Right lobe of liver (tissue), 6 donors: ENCODE results near the gene NR5A2. TPM values are rescaled to one million over a fixed set of nuclear protein-coding genes. Genes with fewer than 3 reads are reported as not detected.
A peak's percentile ranks its signal among the peaks of the same experiment; 100 is the strongest.

Source experiments
- ATAC-seq, 4 donors: fragments of 200-7000 bp; cut with Tn5 transposase; one replicate each; pipeline ENCODE4 v1.9.1; 2020; ENCODE audit warnings: mild to moderate bottlenecking in 4 of 4, moderate library complexity in 4 of 4
- DNase-seq, 3 donors: peaks; one replicate each; pipeline ENCODE4 v3.0.0-alpha.2; 2020
- H3K27ac ChIP-seq, 3 donors: fragments of 200-600 bp; one replicate each; pipeline ENCODE4 v1.8.0; 2022
- H3K27me3 ChIP-seq, 2 donors: fragments of 200-600 bp; one replicate each; pipeline ENCODE4 v1.8.0; 2022
- H3K36me3 ChIP-seq, 4 donors: fragments of 200-600 bp; sonication (generic) in 1 of 4; one replicate each; pipeline versions ENCODE4 v1.5.1 to v1.8.0; 2017 to 2022; ENCODE audit warnings: control low read depth in 1 of 4
- H3K4me1 ChIP-seq, 4 donors: fragments of 200-600 bp; sonication (generic) in 1 of 4; one replicate each; pipeline versions ENCODE4 v1.5.1 to v1.8.0; 2017 to 2022; ENCODE audit warnings: control low read depth in 1 of 4
- H3K4me3 ChIP-seq, 3 donors: fragments of 200-600 bp; one replicate each; pipeline ENCODE4 v1.8.0; 2022
- H3K9me3 ChIP-seq, 4 donors: fragments of 200-600 bp; sonication (generic) in 1 of 4; one replicate each; pipeline versions ENCODE4 v1.5.1 to v1.8.0; 2017 to 2022; ENCODE audit warnings: control low read depth in 1 of 4
- POLR2A ChIP-seq: fragments of 450-650 bp; IDR thresholded peaks from one replicate; pipeline ENCODE4 v1.6.1; 2017; ENCODE audit warnings: antibody characterized with exemption, mild to moderate bottlenecking
- WGBS: methylation state at CpG from one replicate; pipeline ENCODE4 v1.1.6; 2018; ENCODE audit warnings: low coverage, low lambda C conversion rate; ENCODE audit not compliant: insufficient coverage; ENCODE audit errors: missing lambda C conversion rate; 5-methylcytosine and 5-hydroxymethylcytosine counted together
- intact Hi-C, 2 donors: fragments of 100-400 bp; cut with DNase I; formaldehyde crosslinking; loops; one replicate each; pipeline versions ENCODE4 v1.11.2 to v1.14.1; 2022
- total RNA-seq, 6 experiments: library from RNA; depleted of rRNA in 2 of 6; stranded (reverse); fragments of >200 nt in 2 of 6; fragmentation: NEBNext Ultra II Directional in 3 of 6; extraction: Animal tissue kit (Norgen Biotek cat#: 25700) in 3 of 6; gene quantifications; one replicate each; pipeline versions ENCODE4 v1.1.0 to v1.2.4, GENCODE V29; 2016 to 2023
- TF ChIP-seq, protein P1 (sequence below), 4 donors: fragments of 200-600 bp in 3 of 4; fragments of 450-650 bp in 1 of 4; IDR thresholded peaks; one replicate each; pipeline versions ENCODE4 v1.5.1 to v1.8.0; 2016 to 2022; ENCODE audit warnings: antibody characterized with exemption in 4 of 4, mild to moderate bottlenecking in 2 of 4
- donor health status: DM: no; HTN: yes; CAD: no.
- donor health status: DM: no; HTN: no; CAD: no.
- donor health status: DM: no; HTN: no; CAD: no.
- donor health status: DM: no; HTN: yes; CAD: no.
- donor health status: DM: no; HTN: yes; CAD: no.

NR5A2 gene
- total RNA-seq, 6 experiments from 2014 or later, result 20.4 to 35.0 (median 28.5) TPM

DNA sequence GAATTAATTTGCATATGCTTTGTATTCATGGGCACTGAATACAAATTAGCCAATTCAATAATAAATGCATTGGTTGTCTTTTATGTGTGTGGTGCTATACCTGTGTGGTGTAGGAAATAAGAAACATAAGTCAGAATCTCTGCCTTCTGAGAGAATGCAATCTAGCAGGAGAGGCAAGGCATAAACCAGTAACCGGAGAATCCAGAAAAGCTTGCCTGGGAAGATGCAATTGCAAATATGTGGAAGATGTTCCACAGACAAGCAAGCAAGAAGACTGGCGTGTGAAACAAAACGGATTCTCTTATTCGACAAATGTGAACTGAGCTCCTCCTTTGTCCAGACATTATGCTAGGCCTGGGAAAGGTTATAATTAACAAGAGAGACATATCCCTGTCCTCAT, 134.3 kb downstream of the NR5A2 start:
- intact Hi-C loops, result no loop called here

DNA sequence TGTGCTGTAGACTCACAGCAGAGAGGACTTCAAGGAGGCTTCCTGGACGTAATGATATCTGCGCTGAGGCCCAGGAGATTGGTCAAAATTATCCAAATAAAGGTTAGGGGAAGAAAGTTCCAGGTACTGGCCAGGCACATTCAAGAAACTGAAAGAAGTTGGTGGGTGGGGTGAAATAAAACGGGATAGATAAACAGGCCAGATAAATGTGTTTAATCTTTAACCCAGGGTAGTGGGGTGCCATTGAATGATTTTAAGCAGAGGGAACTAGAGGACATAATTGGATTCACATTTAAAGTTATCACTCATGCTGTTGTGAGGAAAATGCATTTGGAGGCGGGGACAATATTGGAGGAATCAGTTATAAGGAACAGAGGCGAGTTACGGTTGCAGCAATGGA, 134.7 kb downstream of the NR5A2 start:
- ATAC-seq (peak in 3 of 4 donors; percentile 35 to 69 (median 38)), DNase-seq (no peak)
- no peak overlapping the region for H3K4me3 ChIP-seq
- H3K36me3 ChIP-seq, result no peaks in the 10 kb centered on the region
- TF ChIP-seq POLR2A, result no peak
- TF ChIP-seq, protein P1, sequence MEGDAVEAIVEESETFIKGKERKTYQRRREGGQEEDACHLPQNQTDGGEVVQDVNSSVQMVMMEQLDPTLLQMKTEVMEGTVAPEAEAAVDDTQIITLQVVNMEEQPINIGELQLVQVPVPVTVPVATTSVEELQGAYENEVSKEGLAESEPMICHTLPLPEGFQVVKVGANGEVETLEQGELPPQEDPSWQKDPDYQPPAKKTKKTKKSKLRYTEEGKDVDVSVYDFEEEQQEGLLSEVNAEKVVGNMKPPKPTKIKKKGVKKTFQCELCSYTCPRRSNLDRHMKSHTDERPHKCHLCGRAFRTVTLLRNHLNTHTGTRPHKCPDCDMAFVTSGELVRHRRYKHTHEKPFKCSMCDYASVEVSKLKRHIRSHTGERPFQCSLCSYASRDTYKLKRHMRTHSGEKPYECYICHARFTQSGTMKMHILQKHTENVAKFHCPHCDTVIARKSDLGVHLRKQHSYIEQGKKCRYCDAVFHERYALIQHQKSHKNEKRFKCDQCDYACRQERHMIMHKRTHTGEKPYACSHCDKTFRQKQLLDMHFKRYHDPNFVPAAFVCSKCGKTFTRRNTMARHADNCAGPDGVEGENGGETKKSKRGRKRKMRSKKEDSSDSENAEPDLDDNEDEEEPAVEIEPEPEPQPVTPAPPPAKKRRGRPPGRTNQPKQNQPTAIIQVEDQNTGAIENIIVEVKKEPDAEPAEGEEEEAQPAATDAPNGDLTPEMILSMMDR (IDR thresholded peaks at IDR 0.05), result no peak
- no peaks in the 10 kb centered on the region for H3K27me3 ChIP-seq
- H3K27ac ChIP-seq, result peak overlapping the region in 1 of 3 donors; percentile 34
- 75% methylated on average over 6 of the region's 6 CpGs for WGBS
- intact Hi-C loops, result no loop called here
- H3K9me3 ChIP-seq, result no peaks in the 10 kb centered on the region
- peaks cover 0 to 9% (median 5%) of the 10 kb centered on the region in 4 donors for H3K4me1 ChIP-seq

More for the DNA sequence above, 134.3 kb downstream of the NR5A2 start:
- H3K4me1 ChIP-seq, result peaks cover 0 to 9% (median 5%) of the 10 kb centered on the region in 4 donors
- no peak for ATAC-seq
- no peaks in the 10 kb centered on the region for H3K9me3 ChIP-seq
- DNase-seq, result no peak
- no peak overlapping the region for H3K4me3 ChIP-seq
- no peaks in the 10 kb centered on the region for H3K27me3 ChIP-seq
- peak overlapping the region in 1 of 3 donors; percentile 34 for H3K27ac ChIP-seq
- no peaks in the 10 kb centered on the region for H3K36me3 ChIP-seq
- WGBS, result 87% methylated on average over 4 of the region's 4 CpGs
- TF ChIP-seq POLR2A, result no peak
- TF ChIP-seq, protein P1 (IDR thresholded peaks at IDR 0.05), result no peak

DNA sequence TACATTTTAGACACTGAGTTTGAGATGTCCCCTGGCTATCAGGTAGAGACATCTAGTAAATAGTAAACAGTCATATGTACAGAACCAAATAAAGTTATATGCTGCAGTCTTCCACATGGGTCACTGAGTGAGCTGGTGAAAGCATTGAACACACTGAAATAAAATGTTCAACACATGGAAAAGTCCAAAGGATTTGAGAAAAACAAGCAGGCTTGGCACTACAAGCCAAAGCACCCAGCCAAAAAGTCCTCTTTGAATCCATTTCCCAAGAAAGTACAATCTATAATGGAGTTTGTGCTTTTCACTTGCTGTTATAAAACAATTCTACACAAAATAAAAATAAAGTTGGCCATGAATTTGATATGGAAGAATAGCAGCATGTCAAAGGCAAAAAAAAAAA, 135.4 kb downstream of the NR5A2 start:
- Histone ChIP-seq H3K4me1 (peaks cover 0 to 10% (median 5%) of the 10 kb centered on the region in 4 donors), H3K9me3 (no peaks in the 10 kb centered on the region), H3K27ac (peak overlapping the region in 1 of 3 donors; percentile 30), H3K4me3 (no peak overlapping the region), H3K36me3 (no peaks in the 10 kb centered on the region), H3K27me3 (no peaks in the 10 kb centered on the region)
- no peak for DNase-seq
- TF ChIP-seq, protein P1 (IDR thresholded peaks at IDR 0.05), result no peak
- no peak for TF ChIP-seq POLR2A
- intact Hi-C loops, result no loop called here
- peak in 1 of 4 donors; percentile 56 for ATAC-seq

DNA sequence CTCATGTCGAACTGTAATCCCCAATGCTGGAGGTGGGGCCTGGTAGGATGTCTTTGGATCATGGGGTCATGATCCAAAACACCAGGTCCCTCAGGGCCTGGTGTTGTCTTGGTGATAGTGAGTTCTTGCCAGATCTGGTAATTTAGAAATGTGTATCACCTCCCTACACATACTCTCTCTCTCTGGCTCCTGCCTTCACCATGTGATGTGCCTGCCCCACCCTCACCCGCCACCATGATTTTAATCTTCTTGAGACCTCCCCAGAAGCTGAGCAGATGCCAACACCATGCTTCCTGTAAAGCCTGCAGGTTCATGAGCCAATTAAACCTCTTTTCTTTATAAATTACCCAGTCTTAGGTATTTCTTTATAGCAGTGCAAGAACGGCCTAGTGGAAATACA, 136.4 kb downstream of the NR5A2 start:
- Histone ChIP-seq H3K27ac (no peak overlapping the region), H3K27me3 (no peaks in the 10 kb centered on the region), H3K4me3 (no peak overlapping the region), H3K36me3 (no peaks in the 10 kb centered on the region), H3K4me1 (peaks cover 0 to 16% (median 5%) of the 10 kb centered on the region in 4 donors), H3K9me3 (no peaks in the 10 kb centered on the region)
- DNase-seq (no peak), ATAC-seq (no peak)
- intact Hi-C loops, result no loop called here
- WGBS, result 86% methylated on average over 3 of the region's 3 CpGs
- TF ChIP-seq, protein P1 (IDR thresholded peaks at IDR 0.05), result no peak
- no peak for TF ChIP-seq POLR2A
